UCSD-AML1 (cell line): ENCODE data around the gene MARVELD3.

Experiments
- DNase-seq: peaks from one replicate; lab custom pipeline; 2025; ENCODE audit not compliant: unreplicated experiment; lab: John Stamatoyannopoulos, UW

MARVELD3 gene

GRCh38 chr16:71622088-71622487 is 3.9 kb upstream of the MARVELD3 start:
- DNase-seq: no peak

GRCh38 chr16:71623597-71623996 is 2.4 kb upstream of the MARVELD3 start:
- DNase-seq: no peak

DNA sequence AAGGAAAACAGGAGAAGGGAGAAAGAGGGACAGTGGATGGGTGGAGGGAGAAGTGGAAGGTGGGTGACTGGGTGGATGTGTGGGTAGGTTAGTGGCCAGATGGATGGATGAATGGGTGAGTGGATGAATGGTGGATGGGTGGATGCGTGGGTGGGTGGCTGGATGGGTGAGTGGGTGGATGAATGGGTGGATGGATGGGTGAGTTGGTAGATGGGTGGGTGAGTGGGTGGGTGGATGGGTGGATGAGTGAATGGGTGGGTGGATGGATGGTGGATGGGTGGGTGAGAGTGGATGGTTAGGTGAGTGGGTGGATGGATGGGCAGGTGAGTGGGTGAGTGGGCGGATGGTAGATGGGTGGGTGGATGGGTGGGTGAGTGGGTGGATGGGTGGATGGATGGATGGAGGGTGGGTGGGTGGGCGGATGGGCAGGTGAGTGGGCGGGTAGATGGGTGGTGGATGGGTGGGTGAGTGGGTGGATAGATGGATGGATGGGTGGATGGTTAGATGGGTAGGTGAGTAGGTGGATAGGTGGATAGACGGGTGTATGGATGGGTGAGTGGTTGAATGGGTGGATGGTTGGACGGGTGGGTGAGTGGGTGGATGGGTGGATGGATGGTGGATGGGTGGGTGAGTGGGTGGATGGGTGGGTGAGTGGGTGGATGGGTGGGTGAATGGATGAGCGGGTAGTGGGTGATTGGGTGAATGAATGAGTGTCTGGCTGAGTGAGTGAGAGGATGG is 702 bp upstream of the MARVELD3 start:
- DNase-seq: no peak

- DNase-seq: no peak
Measured at GRCh38 chr16:71626858-71627213, 852 bp downstream of the MARVELD3 start.

- DNase-seq: no peak
Measured at GRCh38 chr16:71627731-71628181, 1.8 kb downstream of the MARVELD3 start.

GRCh38 chr16:71628810-71629209 is 2.8 kb downstream of the MARVELD3 start:
- no peak for DNase-seq

- no peak for DNase-seq
Measured at GRCh38 chr16:71629278-71630016, 3.5 kb downstream of the MARVELD3 start.

GRCh38 chr16:71630808-71631207 is 4.8 kb downstream of the MARVELD3 start:
- DNase-seq: no peak

- no peak for DNase-seq
Measured at GRCh38 chr16:71631776-71632175, 5.8 kb downstream of the MARVELD3 start.

GRCh38 chr16:71635632-71636031 is 9.6 kb downstream of the MARVELD3 start:
- DNase-seq: no peak

- no peak for DNase-seq
Measured at GRCh38 chr16:71637398-71637797, 11.4 kb downstream of the MARVELD3 start.

DNA sequence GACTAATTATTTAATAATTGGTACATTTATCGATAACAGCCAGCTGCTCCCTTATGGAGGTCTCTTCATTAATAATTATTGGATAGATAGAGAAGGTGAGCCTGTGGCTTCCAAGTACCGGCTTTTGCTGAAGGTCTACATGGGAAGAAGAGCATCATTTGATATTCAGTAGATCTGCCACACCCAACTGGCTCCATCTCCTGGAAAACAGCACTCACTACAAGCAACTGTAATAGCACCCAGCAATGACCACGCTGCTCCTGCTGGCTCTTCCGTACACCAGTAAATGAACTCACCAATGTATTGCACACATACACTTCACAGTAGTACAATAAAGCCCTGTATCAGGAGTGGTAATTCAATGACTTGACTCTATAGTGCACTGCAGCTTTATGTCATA is 19.5 kb downstream of the MARVELD3 start:
- DNase-seq: no peak

- no peak for DNase-seq
Measured at GRCh38 chr16:71647391-71647790, 21.4 kb downstream of the MARVELD3 start.

DNA sequence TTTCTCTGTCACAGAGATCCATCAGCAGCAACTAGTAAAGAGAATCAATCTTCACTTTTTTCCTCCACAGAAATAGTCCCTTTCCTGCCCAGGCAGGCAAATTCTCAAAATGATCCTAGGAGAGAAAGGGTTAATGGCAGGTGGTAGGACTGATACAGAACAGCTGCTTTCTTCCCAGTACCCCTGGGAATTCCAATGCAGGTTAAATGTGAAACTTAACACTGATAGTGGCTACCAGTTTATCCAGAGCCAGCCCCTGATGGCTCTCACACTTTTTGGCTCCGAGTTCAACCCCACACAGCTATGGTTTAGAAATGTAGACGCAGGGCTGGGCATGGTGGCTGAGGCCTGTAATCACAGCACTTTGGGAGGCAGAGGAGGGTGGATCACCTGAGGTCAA is 22.2 kb downstream of the MARVELD3 start:
- DNase-seq: no peak

GRCh38 chr16:71648921-71649320 is 22.9 kb downstream of the MARVELD3 start:
- no peak for DNase-seq

DNA sequence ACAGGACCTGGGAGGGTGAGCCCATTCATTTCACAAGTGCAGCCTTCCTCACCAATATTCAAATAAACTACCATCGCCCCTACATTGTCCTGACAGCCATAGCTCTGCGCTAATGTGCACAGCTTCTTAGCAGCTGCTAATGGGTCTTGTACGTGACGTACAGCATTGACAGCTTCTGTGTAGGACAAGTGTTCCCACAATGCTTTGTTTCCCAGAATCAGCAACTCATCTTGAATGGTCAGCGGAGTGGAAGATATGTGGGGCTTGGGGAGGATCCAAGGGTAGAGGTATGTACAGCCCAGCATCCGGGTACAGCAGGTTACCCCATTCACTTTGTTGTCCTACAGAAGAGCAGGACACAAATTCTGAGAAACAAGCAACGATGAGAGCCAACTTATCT is 23.7 kb downstream of the MARVELD3 start:
- DNase-seq: no peak

DNA sequence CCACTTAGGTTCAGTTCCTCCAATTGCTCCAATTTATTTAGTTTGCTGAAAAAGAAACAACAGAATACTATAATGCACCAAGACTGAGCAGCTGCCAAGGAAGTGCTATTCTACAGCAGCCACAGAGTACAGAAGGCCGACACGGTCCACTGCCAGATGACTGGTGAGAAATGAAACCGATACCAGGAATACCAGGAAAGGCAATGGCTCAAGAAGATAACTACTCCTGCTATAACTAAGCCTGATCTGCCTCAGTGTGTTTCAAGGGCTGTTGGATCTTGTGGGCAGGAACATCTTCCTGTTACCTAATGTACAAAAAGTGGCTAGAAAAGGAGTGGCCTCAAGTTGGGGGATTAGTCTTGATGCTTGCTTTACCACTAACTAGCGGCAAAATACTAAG is 32.8 kb downstream of the MARVELD3 start:
- DNase-seq: no peak

- no peak for DNase-seq
Measured at GRCh38 chr16:71659471-71659870, 33.5 kb downstream of the MARVELD3 start.

DNA sequence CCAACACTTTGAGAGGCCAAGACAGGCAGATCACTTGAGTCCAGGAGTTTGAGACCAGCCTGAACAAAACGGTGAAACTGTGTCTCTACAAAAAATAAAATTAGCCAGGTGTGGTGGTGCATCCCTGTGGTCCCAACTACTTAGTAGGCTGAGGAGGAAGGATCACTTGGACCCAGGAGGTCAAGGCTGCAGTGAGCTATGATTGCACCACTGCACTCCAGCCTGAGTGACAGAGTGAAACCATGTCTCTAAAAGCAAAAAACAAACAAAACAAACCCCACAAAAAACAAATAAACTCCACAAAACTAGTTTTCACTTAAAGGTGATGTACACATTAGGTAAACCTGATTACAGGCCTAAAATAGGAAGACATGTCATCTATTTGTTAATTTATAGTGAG is 40.3 kb downstream of the MARVELD3 start:
- no peak for DNase-seq

DNA sequence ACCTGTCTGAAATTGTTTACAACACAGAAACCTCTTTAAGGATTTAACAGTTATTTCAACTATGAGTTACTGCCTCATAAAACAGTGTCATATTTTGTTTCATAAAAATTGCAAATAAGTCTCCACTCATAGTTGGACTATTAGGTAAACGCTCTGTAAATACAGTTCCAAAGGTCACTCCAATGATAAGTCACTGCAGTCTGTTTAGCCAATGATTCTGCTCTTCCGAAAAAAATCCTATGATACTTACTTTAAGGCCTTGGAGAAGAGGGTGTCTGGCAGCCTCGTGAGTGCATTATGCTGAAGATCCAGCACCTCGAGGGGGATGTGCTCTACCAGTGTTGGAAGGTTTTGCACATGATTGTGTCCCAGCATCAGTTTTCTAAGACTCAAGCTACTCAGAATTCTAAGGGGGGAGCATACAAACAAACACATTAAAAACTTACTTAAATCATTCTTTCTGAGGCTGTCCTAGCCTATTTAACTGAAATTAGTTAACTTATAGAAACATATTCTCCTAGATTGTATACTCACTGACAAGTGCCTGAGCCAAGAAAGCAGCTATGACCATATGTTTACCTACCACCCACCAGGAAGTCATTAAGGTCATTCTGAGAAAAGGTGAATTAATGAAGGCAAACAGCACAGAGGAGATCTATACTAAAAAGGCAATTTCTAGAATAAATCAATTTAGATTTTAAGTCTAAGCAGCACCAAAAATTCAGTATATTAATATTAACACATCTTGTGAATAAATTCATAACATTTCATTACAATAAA is 41.1 kb downstream of the MARVELD3 start:
- no peak for DNase-seq

DNA sequence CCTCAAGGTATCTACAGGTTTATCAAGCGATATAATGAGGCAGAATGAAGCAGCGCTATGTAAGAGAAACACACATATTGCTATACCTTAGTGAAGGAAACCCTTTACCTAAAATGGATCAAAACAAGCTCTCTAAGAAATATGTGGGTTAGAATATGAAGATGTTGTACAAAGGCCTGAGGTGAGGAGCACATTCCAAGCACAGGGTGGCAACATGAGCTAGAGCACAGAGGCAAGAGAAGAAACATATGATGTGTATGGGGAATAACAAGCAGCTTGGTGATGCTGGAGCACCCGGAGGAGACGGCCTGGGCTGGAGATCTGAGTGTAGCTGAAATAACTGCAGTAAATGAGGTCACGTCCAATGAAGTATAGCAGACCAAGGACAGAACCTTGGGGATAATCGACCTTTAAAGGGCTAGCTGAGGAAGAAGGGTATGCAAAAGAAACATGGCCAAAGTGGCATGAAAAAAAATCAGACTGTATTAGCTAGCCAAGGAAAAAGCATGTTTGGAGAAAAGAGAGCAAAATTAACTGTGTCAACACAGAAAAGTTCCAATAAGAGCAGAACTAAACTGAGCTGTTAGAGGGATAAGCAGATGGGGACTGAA is 44.0 kb downstream of the MARVELD3 start:
- DNase-seq: no peak
